NCI-H510A (cell line): ENCODE results near the gene IL9R.
"Not testable (repeated sequence)": the region's sequence is repeated elsewhere in the genome, so short reads cannot be mapped to it uniquely, and the experiment has no call there.

Experiments
- DNase-seq: peaks from one replicate; lab custom pipeline; 2025; lab: John Stamatoyannopoulos, UW

The IL9R gene

DNA sequence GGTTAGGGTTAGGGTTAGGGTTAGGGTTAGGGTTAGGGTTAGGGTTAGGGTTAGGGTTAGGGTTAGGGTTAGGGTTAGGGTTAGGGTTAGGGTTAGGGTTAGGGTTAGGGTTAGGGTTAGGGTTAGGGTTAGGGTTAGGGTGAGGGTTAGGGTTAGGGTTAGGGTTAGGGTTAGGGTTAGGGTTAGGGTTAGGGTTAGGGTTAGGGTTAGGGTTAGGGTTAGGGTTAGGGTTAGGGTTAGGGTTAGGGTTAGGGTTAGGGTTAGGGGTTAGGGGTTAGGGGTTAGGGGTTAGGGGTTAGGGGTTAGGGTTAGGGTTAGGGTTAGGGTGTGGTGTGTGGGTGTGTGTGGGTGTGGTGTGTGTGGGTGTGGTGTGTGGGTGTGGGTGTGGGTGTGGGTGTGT, 33.0 kb downstream of the IL9R start:
- DNase-seq, result not testable (repeated sequence)
